Measurements from ENCODE around the gene MVP. TPM values are rescaled to one million over a fixed set of nuclear protein-coding genes. Genes with fewer than 3 reads are reported as not detected.

MVP gene
- total RNA-seq, 1 experiment from 2014 or later, result 27.3 TPM

GRCh38 chr16:29802416-29802935 is 17.8 kb upstream of the MVP start:
- intact Hi-C loops (cut with micrococcal nuclease), result no loop called here
- no peaks in the 10 kb centered on the region for H4K20me1 ChIP-seq (ENCODE audit: low read length)
- no TSS peak for BruUV-seq (replicated peaks)
- ChIA-PET POLR2A (ENCODE audit: unreplicated experiment) (no interaction called here), CTCF (no interaction called here)
- H3K79me2 ChIP-seq (ENCODE audit: low read length), result peaks cover 4% of the 10 kb centered on the region
- no peaks in the 10 kb centered on the region for H3K9me3 ChIP-seq (ENCODE audit: low read length)
- H3K9me2 ChIP-seq (replicated peaks; ENCODE audit: low read length), result no peaks in the 10 kb centered on the region
- peaks cover 24% of the 10 kb centered on the region; the same call in 1 of the 2 replicates for H3K36me3 ChIP-seq (ENCODE audit: low read depth, low read length)
- H3K27me3 ChIP-seq (ENCODE audit: low read length), result no peaks in the 10 kb centered on the region
- H2AFZ ChIP-seq (ENCODE audit: low read length), result no peak overlapping the region
- H3K4me1 ChIP-seq (ENCODE audit: insufficient read depth, low read length), result peaks cover 8% of the 10 kb centered on the region; the same call in 1 of the 2 replicates
- ATAC-seq, result no peak
- H3F3A ChIP-seq (ENCODE audit: low read length, unreplicated experiment), result no peaks in the 10 kb centered on the region
- no peak overlapping the region for H3K4me2 ChIP-seq (ENCODE audit: low read length)
- no peak overlapping the region for H3K4me3 ChIP-seq (ENCODE audit: low read length)
- TF ChIP-seq EZH2phosphoT487 (IDR thresholded peaks at IDR 0.05; ENCODE audit: borderline replicate concordance, low read length), result no peak
- TF ChIP-seq EZH2 (IDR thresholded peaks at IDR 0.05; ENCODE audit: low read length, unreplicated experiment), result no peak
- no peak for TF ChIP-seq CTCF (conservative IDR thresholded peaks at IDR 0.05; ENCODE audit: low read depth, low read length)
- H3K9ac ChIP-seq (ENCODE audit: low read length), result no peak overlapping the region
- no peak for DNase-seq
- H3K27ac ChIP-seq (ENCODE audit: low read length), result no peak overlapping the region

GRCh38 chr16:29804020-29804419 is 16.2 kb upstream of the MVP start:
- Histone ChIP-seq H3K9me2 (replicated peaks; ENCODE audit: low read length) (no peaks in the 10 kb centered on the region), H4K20me1 (ENCODE audit: low read length) (0 out of 2 replicates have a peak, but pooled peaks cover 6% of the 10 kb centered on the region), H3K4me2 (ENCODE audit: low read length) (peak overlapping the region; percentile 89; the same call in 1 of the 2 replicates), H3K4me3 (ENCODE audit: low read length) (no peak overlapping the region), H3K36me3 (ENCODE audit: low read depth, low read length) (peaks cover 16% of the 10 kb centered on the region; the same call in 1 of the 2 replicates), H3K27ac (ENCODE audit: low read length) (no peak overlapping the region), H3K9ac (ENCODE audit: low read length) (no peak overlapping the region), H3K9me3 (ENCODE audit: low read length) (no peaks in the 10 kb centered on the region), H3K79me2 (ENCODE audit: low read length) (peaks cover 20% of the 10 kb centered on the region), H3K4me1 (ENCODE audit: insufficient read depth, low read length) (peaks cover 16% of the 10 kb centered on the region; the same call in 1 of the 2 replicates), H3K27me3 (ENCODE audit: low read length) (no peaks in the 10 kb centered on the region), H3F3A (ENCODE audit: low read length, unreplicated experiment) (no peaks in the 10 kb centered on the region), H2AFZ (ENCODE audit: low read length) (no peak overlapping the region)
- no peak for ATAC-seq
- no TSS peak for BruUV-seq (replicated peaks)
- intact Hi-C loops (cut with micrococcal nuclease), result no loop called here
- DNase-seq, result no peak
- no peak for TF ChIP-seq EZH2 (IDR thresholded peaks at IDR 0.05; ENCODE audit: low read length, unreplicated experiment)
- no peak for TF ChIP-seq EZH2phosphoT487 (IDR thresholded peaks at IDR 0.05; ENCODE audit: borderline replicate concordance, low read length)
- TF ChIP-seq CTCF (conservative IDR thresholded peaks at IDR 0.05; ENCODE audit: low read depth, low read length), result no peak
- ChIA-PET CTCF (interaction anchor here (0.9 kb wide), 1 partner anchor 44 kb away, joined by 3 read pairs; no protein-coding TSS in a partner anchor), POLR2A (ENCODE audit: unreplicated experiment) (interaction anchor here (0.6 kb wide), 2 partner anchors 39 to 84 kb away, joined by 3 to 12 read pairs; no protein-coding TSS in a partner anchor)
